Neural cell (in vitro differentiated cells): ENCODE results near the gene SKIC2. TPM values are rescaled to one million over a fixed set of nuclear protein-coding genes. Genes with fewer than 3 reads are reported as not detected.

Source experiments
- H2AFZ ChIP-seq: fragments of 200-600, 300-800 bp; sonication (generic), shearing (Covaris generic); 2 replicates; pipeline ENCODE4 v1.6.0; 2014; ENCODE audit warnings: low read depth, mild to moderate bottlenecking, antibody characterized with exemption, low read length, moderate library complexity
- H3F3A ChIP-seq: fragments of 200-600 bp; shearing (Covaris generic); 2 replicates; pipeline ENCODE4 v1.6.1; 2016; ENCODE audit warnings: mild to moderate bottlenecking, moderate library complexity, mixed read lengths, antibody characterized with exemption, low read length; ENCODE audit not compliant: insufficient read depth, poor library complexity, severe bottlenecking
- H3K27ac ChIP-seq: fragments of 200-600, 300-800 bp; sonication (generic), shearing (Covaris generic); 2 replicates; pipeline ENCODE4 v1.5.1; 2014; ENCODE audit warnings: mild to moderate bottlenecking, low read length, moderate library complexity
- H3K27me3 ChIP-seq: fragments of 300-800, 200-600 bp; sonication (generic), shearing (Covaris generic); 2 replicates; pipeline ENCODE4 v1.6.0; 2014; ENCODE audit warnings: mild to moderate bottlenecking, low read depth, low read length, moderate library complexity; ENCODE audit not compliant: insufficient read depth
- H3K36me3 ChIP-seq: fragments of 300-800, 200-600 bp; sonication (generic), shearing (Covaris generic); 2 replicates; pipeline ENCODE4 v1.5.1; 2014; ENCODE audit warnings: mild to moderate bottlenecking, antibody characterized with exemption, low read length, moderate library complexity; ENCODE audit not compliant: insufficient read depth
- H3K4me2 ChIP-seq: fragments of 300-800, 200-600 bp; sonication (generic), shearing (Covaris generic); 2 replicates; pipeline ENCODE4 v1.6.0; 2014; ENCODE audit warnings: mild to moderate bottlenecking, low read length
- H3K4me3 ChIP-seq: fragments of 300-800, 200-600 bp; sonication (generic), shearing (Covaris generic); 2 replicates; pipeline ENCODE4 v1.5.1; 2014; ENCODE audit warnings: mild to moderate bottlenecking, low read length, moderate library complexity
- H3K79me2 ChIP-seq: fragments of 200-600 bp; shearing (Covaris generic); replicated peaks from 2 replicates; pipeline ENCODE4 v1.6.0; 2014; ENCODE audit warnings: mild to moderate bottlenecking, low read length, moderate library complexity; ENCODE audit not compliant: insufficient read depth
- H3K9ac ChIP-seq: fragments of 300-800, 200-600 bp; sonication (generic), shearing (Covaris generic); 2 replicates; pipeline ENCODE4 v1.6.1; 2016; ENCODE audit warnings: mild to moderate bottlenecking, low read length, mixed read lengths
- H3K9me2 ChIP-seq: fragments of 200-600 bp; shearing (Covaris generic); 2 replicates; pipeline ENCODE4 v1.6.1; 2016; ENCODE audit warnings: mild to moderate bottlenecking, low read length, mixed read lengths; ENCODE audit not compliant: insufficient read depth
- H3K9me3 ChIP-seq: fragments of 200-600, 300-800 bp; sonication (generic), shearing (Covaris generic); 2 replicates; pipeline ENCODE4 v1.6.1; 2016; ENCODE audit warnings: mild to moderate bottlenecking, mixed run types, low read length, moderate library complexity, mixed read lengths
- H4K20me1 ChIP-seq: fragments of 200-600 bp; shearing (Covaris generic); 2 replicates; pipeline ENCODE4 v1.6.1; 2016; ENCODE audit warnings: mild to moderate bottlenecking, mixed run types; ENCODE audit not compliant: insufficient read depth
- EP300 ChIP-seq: fragments of 450-650 bp; conservative IDR thresholded peaks from 2 replicates; pipeline ENCODE4 v1.6.1; 2014; ENCODE audit warnings: antibody characterized with exemption, mild to moderate bottlenecking, moderate library complexity; ENCODE audit not compliant: poor library complexity, severe bottlenecking
- EZH2 ChIP-seq: fragments of 200-600, 300-800 bp; shearing (Covaris generic), sonication (generic); IDR thresholded peaks from 2 replicates; pipeline ENCODE4 v1.6.1; 2014; ENCODE audit warnings: antibody characterized with exemption, low read length, borderline replicate concordance, mild to moderate bottlenecking; ENCODE audit not compliant: insufficient read depth, poor library complexity, severe bottlenecking
- MXI1 ChIP-seq: fragments of 450-650 bp; conservative IDR thresholded peaks from 2 replicates; pipeline ENCODE4 v1.6.1; 2014; ENCODE audit warnings: antibody characterized with exemption, mild to moderate bottlenecking; ENCODE audit not compliant: poor library complexity, severe bottlenecking
- POLR2AphosphoS5 ChIP-seq: IDR thresholded peaks from 2 replicates; pipeline ENCODE4 v1.6.1; 2012
- RAD21 ChIP-seq: fragments of 450-650 bp; conservative IDR thresholded peaks from 2 replicates; pipeline ENCODE4 v1.6.1; 2014; ENCODE audit warnings: antibody characterized with exemption, mild to moderate bottlenecking, moderate library complexity
- SMC3 ChIP-seq: fragments of 450-650 bp; conservative IDR thresholded peaks from 2 replicates; pipeline ENCODE4 v1.6.1; 2014; ENCODE audit warnings: antibody characterized with exemption, mild to moderate bottlenecking, moderate library complexity; ENCODE audit not compliant: poor library complexity
- TAF1 ChIP-seq: IDR thresholded peaks from 2 replicates; pipeline ENCODE4 v1.6.1; 2012; ENCODE audit warnings: low read depth
- polyA plus RNA-seq: library from polyadenylated mRNA; depleted of rRNA; stranded (reverse); fragments of >200 nt; gene quantifications from 2 replicates; pipeline ENCODE4 v1.2.3, GENCODE V29; 2014
- TF ChIP-seq, protein P1 (sequence below): IDR thresholded peaks from 2 replicates; pipeline ENCODE4 v1.6.1; 2012; ENCODE audit warnings: borderline replicate concordance
- TF ChIP-seq, protein P2 (sequence below): fragments of 450-650 bp; IDR thresholded peaks from 2 replicates; pipeline ENCODE4 v1.5.1; 2014; ENCODE audit warnings: antibody characterized with exemption, mild to moderate bottlenecking, moderate library complexity; ENCODE audit not compliant: poor library complexity, severe bottlenecking

The SKIC2 gene
- polyA plus RNA-seq, 1 donor from 2014 or later, result 48.2 TPM

DNA sequence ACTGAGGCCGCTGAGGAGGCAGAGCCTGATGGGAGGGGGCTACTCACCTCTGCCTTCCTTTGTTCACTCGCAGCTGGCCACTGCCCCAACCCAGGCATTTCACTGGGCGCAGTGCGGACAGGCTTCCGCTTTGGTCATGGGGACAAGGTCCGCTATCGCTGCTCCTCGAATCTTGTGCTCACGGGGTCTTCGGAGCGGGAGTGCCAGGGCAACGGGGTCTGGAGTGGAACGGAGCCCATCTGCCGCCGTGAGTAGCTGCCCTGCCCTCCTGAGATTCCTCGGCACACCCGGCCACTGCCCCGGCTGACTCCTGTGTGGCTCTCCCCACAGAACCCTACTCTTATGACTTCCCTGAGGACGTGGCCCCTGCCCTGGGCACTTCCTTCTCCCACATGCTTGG, 25.4 kb upstream of the SKIC2 start:
- Histone ChIP-seq H3K36me3 (no peaks in the 10 kb centered on the region), H3F3A (no peaks in the 10 kb centered on the region), H3K9me2 (no peaks in the 10 kb centered on the region), H4K20me1 (no peaks in the 10 kb centered on the region), H3K9ac (no peak overlapping the region), H2AFZ (no peak overlapping the region), H3K79me2 (no peaks in the 10 kb centered on the region), H3K4me3 (no peak overlapping the region), H3K9me3 (no peaks in the 10 kb centered on the region), H3K4me2 (no peak overlapping the region), H3K27me3 (no peaks in the 10 kb centered on the region), H3K27ac (no peak overlapping the region)
- TF ChIP-seq EZH2 (no peak), POLR2AphosphoS5 (no peak), TAF1 (no peak), EP300 (no peak), RAD21 (no peak), SMC3 (no peak), MXI1 (no peak)
- TF ChIP-seq, protein P1, sequence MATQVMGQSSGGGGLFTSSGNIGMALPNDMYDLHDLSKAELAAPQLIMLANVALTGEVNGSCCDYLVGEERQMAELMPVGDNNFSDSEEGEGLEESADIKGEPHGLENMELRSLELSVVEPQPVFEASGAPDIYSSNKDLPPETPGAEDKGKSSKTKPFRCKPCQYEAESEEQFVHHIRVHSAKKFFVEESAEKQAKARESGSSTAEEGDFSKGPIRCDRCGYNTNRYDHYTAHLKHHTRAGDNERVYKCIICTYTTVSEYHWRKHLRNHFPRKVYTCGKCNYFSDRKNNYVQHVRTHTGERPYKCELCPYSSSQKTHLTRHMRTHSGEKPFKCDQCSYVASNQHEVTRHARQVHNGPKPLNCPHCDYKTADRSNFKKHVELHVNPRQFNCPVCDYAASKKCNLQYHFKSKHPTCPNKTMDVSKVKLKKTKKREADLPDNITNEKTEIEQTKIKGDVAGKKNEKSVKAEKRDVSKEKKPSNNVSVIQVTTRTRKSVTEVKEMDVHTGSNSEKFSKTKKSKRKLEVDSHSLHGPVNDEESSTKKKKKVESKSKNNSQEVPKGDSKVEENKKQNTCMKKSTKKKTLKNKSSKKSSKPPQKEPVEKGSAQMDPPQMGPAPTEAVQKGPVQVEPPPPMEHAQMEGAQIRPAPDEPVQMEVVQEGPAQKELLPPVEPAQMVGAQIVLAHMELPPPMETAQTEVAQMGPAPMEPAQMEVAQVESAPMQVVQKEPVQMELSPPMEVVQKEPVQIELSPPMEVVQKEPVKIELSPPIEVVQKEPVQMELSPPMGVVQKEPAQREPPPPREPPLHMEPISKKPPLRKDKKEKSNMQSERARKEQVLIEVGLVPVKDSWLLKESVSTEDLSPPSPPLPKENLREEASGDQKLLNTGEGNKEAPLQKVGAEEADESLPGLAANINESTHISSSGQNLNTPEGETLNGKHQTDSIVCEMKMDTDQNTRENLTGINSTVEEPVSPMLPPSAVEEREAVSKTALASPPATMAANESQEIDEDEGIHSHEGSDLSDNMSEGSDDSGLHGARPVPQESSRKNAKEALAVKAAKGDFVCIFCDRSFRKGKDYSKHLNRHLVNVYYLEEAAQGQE, result no peak
- TF ChIP-seq, protein P2, sequence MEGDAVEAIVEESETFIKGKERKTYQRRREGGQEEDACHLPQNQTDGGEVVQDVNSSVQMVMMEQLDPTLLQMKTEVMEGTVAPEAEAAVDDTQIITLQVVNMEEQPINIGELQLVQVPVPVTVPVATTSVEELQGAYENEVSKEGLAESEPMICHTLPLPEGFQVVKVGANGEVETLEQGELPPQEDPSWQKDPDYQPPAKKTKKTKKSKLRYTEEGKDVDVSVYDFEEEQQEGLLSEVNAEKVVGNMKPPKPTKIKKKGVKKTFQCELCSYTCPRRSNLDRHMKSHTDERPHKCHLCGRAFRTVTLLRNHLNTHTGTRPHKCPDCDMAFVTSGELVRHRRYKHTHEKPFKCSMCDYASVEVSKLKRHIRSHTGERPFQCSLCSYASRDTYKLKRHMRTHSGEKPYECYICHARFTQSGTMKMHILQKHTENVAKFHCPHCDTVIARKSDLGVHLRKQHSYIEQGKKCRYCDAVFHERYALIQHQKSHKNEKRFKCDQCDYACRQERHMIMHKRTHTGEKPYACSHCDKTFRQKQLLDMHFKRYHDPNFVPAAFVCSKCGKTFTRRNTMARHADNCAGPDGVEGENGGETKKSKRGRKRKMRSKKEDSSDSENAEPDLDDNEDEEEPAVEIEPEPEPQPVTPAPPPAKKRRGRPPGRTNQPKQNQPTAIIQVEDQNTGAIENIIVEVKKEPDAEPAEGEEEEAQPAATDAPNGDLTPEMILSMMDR, result no peak

GRCh38 chr6:31935021-31935420, 24.0 kb upstream of the SKIC2 start:
- H3K79me2 ChIP-seq, result no peaks in the 10 kb centered on the region
- no peaks in the 10 kb centered on the region for H3F3A ChIP-seq
- no peaks in the 10 kb centered on the region for H4K20me1 ChIP-seq
- TF ChIP-seq SMC3 (no peak), POLR2AphosphoS5 (no peak), RAD21 (no peak), TAF1 (no peak), MXI1 (no peak), EP300 (no peak), EZH2 (no peak)
- TF ChIP-seq, protein P2, result no peak
- TF ChIP-seq, protein P1, result no peak
- no peaks in the 10 kb centered on the region for H3K9me2 ChIP-seq
- no peak overlapping the region for H2AFZ ChIP-seq
- no peaks in the 10 kb centered on the region for H3K36me3 ChIP-seq
- no peaks in the 10 kb centered on the region for H3K9me3 ChIP-seq
- H3K4me2 ChIP-seq, result no peak overlapping the region
- H3K27ac ChIP-seq, result no peak overlapping the region
- no peak overlapping the region for H3K9ac ChIP-seq
- H3K4me3 ChIP-seq, result no peak overlapping the region
- H3K27me3 ChIP-seq, result no peaks in the 10 kb centered on the region
